Suprapubic skin (tissue), 4 donors: ENCODE measurements around the gene MTMR3.

ENCODE experiments used
- EP300 ChIP-seq: sonication (generic); formaldehyde crosslinking; IDR thresholded peaks from one replicate; pipeline ENCODE4 v1.6.1; 2017; ENCODE audit warnings: antibody characterized with exemption
- POLR2A ChIP-seq, 2 donors: fragments of 450-650 bp; IDR thresholded peaks; one replicate each; pipeline ENCODE4 v1.6.1; 2017; ENCODE audit warnings: antibody characterized with exemption in 2 of 2, mild to moderate bottlenecking in 2 of 2, moderate library complexity in 2 of 2
- POLR2AphosphoS5 ChIP-seq, 3 donors: sonication (generic); formaldehyde crosslinking; IDR thresholded peaks; one replicate each; pipeline ENCODE4 v1.6.1; 2017; ENCODE audit warnings: antibody characterized with exemption in 3 of 3
- TF ChIP-seq, protein P1 (sequence below), 2 donors: fragments of 200-600 bp in 1 of 2; fragments of 450-650 bp in 1 of 2; sonication (generic) in 1 of 2; IDR thresholded peaks; one replicate each; pipeline ENCODE4 v1.5.1; 2016 to 2019; ENCODE audit warnings: antibody characterized with exemption in 2 of 2, mild to moderate bottlenecking in 1 of 2, moderate library complexity in 1 of 2

- TF ChIP-seq, protein P1, sequence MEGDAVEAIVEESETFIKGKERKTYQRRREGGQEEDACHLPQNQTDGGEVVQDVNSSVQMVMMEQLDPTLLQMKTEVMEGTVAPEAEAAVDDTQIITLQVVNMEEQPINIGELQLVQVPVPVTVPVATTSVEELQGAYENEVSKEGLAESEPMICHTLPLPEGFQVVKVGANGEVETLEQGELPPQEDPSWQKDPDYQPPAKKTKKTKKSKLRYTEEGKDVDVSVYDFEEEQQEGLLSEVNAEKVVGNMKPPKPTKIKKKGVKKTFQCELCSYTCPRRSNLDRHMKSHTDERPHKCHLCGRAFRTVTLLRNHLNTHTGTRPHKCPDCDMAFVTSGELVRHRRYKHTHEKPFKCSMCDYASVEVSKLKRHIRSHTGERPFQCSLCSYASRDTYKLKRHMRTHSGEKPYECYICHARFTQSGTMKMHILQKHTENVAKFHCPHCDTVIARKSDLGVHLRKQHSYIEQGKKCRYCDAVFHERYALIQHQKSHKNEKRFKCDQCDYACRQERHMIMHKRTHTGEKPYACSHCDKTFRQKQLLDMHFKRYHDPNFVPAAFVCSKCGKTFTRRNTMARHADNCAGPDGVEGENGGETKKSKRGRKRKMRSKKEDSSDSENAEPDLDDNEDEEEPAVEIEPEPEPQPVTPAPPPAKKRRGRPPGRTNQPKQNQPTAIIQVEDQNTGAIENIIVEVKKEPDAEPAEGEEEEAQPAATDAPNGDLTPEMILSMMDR (IDR thresholded peaks at IDR 0.05): no peak
- TF ChIP-seq POLR2AphosphoS5 (IDR thresholded peaks at IDR 0.05) (no peak), POLR2A (IDR thresholded peaks at IDR 0.05) (no peak), EP300 (no peak)
These were observed 153.7 kb downstream of the MTMR3 start for GRCh38 chr22:30036656-30037055.
